ENCODE results near the gene MERTK.

GRCh38 chr2:111940333-111941196 is 42.2 kb downstream of the MERTK start:
- TF ChIP-seq EZH2 (IDR thresholded peaks at IDR 0.05; ENCODE audit: insufficient read depth, poor library complexity, severe bottlenecking) (no peak), EZH2phosphoT487 (IDR thresholded peaks at IDR 0.05; ENCODE audit: insufficient read depth, low read depth) (no peak)

All from GM23248 (cell line).